Neural progenitor cell (in vitro differentiated cells): ENCODE results near the gene CCDC85C. TPM values are rescaled to one million over a fixed set of nuclear protein-coding genes. Genes with fewer than 3 reads are reported as not detected.

Source experiments
- DNase-seq: peaks from one replicate; pipeline ENCODE4 v3.0.0-alpha.2; 2016; ENCODE audit warnings: low spot score
- H2AFZ ChIP-seq: fragments of 200-600 bp; sonication (generic); replicated peaks from 2 replicates; pipeline ENCODE4 v1.6.1; 2016; ENCODE audit warnings: antibody characterized with exemption
- H3F3A ChIP-seq: fragments of 200-600 bp; sonication (generic); 2 replicates; pipeline ENCODE4 v1.6.1; 2016; ENCODE audit warnings: antibody characterized with exemption, low read depth
- H3K27ac ChIP-seq: fragments of 200-600 bp; sonication (generic); 2 replicates; pipeline ENCODE4 v1.5.1; 2016; ENCODE audit warnings: mild to moderate bottlenecking
- H3K27me3 ChIP-seq: fragments of 200-600 bp; sonication (generic); 2 replicates; pipeline ENCODE4 v1.6.1; 2016; ENCODE audit warnings: mild to moderate bottlenecking, moderate library complexity
- H3K36me3 ChIP-seq: fragments of 200-600 bp; sonication (generic); 2 replicates; pipeline ENCODE4 v1.5.1; 2016
- H3K4me1 ChIP-seq: fragments of 200-600 bp; sonication (generic); 2 replicates; pipeline ENCODE4 v1.6.1; 2016; ENCODE audit warnings: mixed run types
- H3K4me2 ChIP-seq: fragments of 200-600 bp; sonication (generic); 2 replicates; pipeline ENCODE4 v1.6.1; 2016
- H3K4me3 ChIP-seq: fragments of 200-600 bp; sonication (generic); 2 replicates; pipeline ENCODE4 v1.5.1; 2016
- H3K79me2 ChIP-seq: fragments of 200-600 bp; sonication (generic); 2 replicates; pipeline ENCODE4 v1.6.1; 2016; ENCODE audit warnings: low read depth
- H3K9ac ChIP-seq: fragments of 200-600 bp; sonication (generic); 2 replicates; pipeline ENCODE4 v1.6.1; 2016
- H3K9me3 ChIP-seq: fragments of 200-600 bp; sonication (generic); 2 replicates; pipeline ENCODE4 v1.5.1; 2016; ENCODE audit warnings: low read depth
- H4K20me1 ChIP-seq: fragments of 200-600 bp; sonication (generic); 2 replicates; pipeline ENCODE4 v1.6.1; 2016; ENCODE audit warnings: low read depth
- H3K27ac Mint-ChIP-seq: 3 replicates; pipeline ENCODE4 v1.8.0; 2021; ENCODE audit warnings: mixed read lengths
- H3K27me3 Mint-ChIP-seq: 2 replicates; pipeline ENCODE4 v1.8.0; 2022; ENCODE audit warnings: low read depth, mild to moderate bottlenecking, inconsistent platforms, moderate library complexity, mixed read lengths; ENCODE audit not compliant: insufficient read depth
- H3K36me3 Mint-ChIP-seq: 3 replicates; pipeline ENCODE4 v1.8.0; 2021; ENCODE audit warnings: mixed read lengths
- H3K4me1 Mint-ChIP-seq: 3 replicates; pipeline ENCODE4 v1.8.0; 2021; ENCODE audit warnings: mixed read lengths
- H3K4me3 Mint-ChIP-seq: 3 replicates; pipeline ENCODE4 v1.8.0; 2021; ENCODE audit warnings: mild to moderate bottlenecking, moderate library complexity, mixed read lengths
- H3K9me3 Mint-ChIP-seq: 3 replicates; pipeline ENCODE4 v1.8.0; 2020; ENCODE audit warnings: mixed read lengths
- CTCF ChIP-seq: fragments of 200-600 bp; sonication (generic); IDR thresholded peaks from 2 replicates; pipeline ENCODE4 v1.5.1; 2017; ENCODE audit warnings: antibody characterized with exemption, mild to moderate bottlenecking
- EZH2 ChIP-seq: fragments of 200-600 bp; sonication (generic); IDR thresholded peaks from 2 replicates; pipeline ENCODE4 v1.6.1; 2017; ENCODE audit warnings: antibody characterized with exemption, mild to moderate bottlenecking, moderate library complexity
- EZH2phosphoT487 ChIP-seq: fragments of 200-600 bp; sonication (generic); IDR thresholded peaks from 2 replicates; pipeline ENCODE4 v1.6.1; 2017; ENCODE audit warnings: antibody characterized with exemption
- total RNA-seq: library from RNA; depleted of rRNA; stranded (reverse); fragments of >200 nt; gene quantifications from 2 replicates; pipeline ENCODE4 v1.2.3, GENCODE V29; 2015; ENCODE audit warnings: low replicate concordance

Gene CCDC85C
- total RNA-seq, 1 donor from 2014 or later = 19.0 TPM

GRCh38 chr14:99576304-99576703 lies 27.7 kb downstream of the CCDC85C start:
- Histone ChIP-seq H3K4me2 (no peak overlapping the region), H3K9ac (no peak overlapping the region), H4K20me1 (peaks cover 99% of the 10 kb centered on the region), H3K4me1 (peaks cover 66% of the 10 kb centered on the region), H3K27me3 (no peaks in the 10 kb centered on the region), H3K36me3 (no peaks in the 10 kb centered on the region), H3K27ac (no peak overlapping the region), H3F3A (peaks cover 49% of the 10 kb centered on the region), H3K79me2 (peaks cover 85% of the 10 kb centered on the region), H2AFZ (no peak overlapping the region), H3K9me3 (no peaks in the 10 kb centered on the region), H3K4me3 (no peak overlapping the region)
- Mint-ChIP-seq H3K36me3 (peaks cover 10% of the 10 kb centered on the region), H3K4me3 (no peak overlapping the region), H3K27me3 (peaks cover 13% of the 10 kb centered on the region), H3K9me3 (no peaks in the 10 kb centered on the region), H3K27ac (no peak overlapping the region), H3K4me1 (peaks cover 88% of the 10 kb centered on the region)
- no peak for TF ChIP-seq EZH2
- TF ChIP-seq EZH2phosphoT487 = no peak
- TF ChIP-seq CTCF = no peak
- no peak for DNase-seq

- no peak overlapping the region for H3K4me3 ChIP-seq
- H3K9ac ChIP-seq = no peak overlapping the region
- no peak overlapping the region for H3K27ac ChIP-seq
- H3K9me3 ChIP-seq = no peaks in the 10 kb centered on the region
- Mint-ChIP-seq H3K27me3 (peaks cover 13% of the 10 kb centered on the region), H3K27ac (no peak overlapping the region), H3K36me3 (peaks cover 7% of the 10 kb centered on the region), H3K9me3 (no peaks in the 10 kb centered on the region), H3K4me3 (peak overlapping the region; percentile 60), H3K4me1 (peaks cover 87% of the 10 kb centered on the region)
- peaks cover 48% of the 10 kb centered on the region for H3F3A ChIP-seq
- H3K27me3 ChIP-seq = no peaks in the 10 kb centered on the region
- H2AFZ ChIP-seq = no peak overlapping the region
- no peaks in the 10 kb centered on the region for H3K36me3 ChIP-seq
- H3K79me2 ChIP-seq = peaks cover 85% of the 10 kb centered on the region
- peaks cover 66% of the 10 kb centered on the region for H3K4me1 ChIP-seq
- no peak for DNase-seq
- H3K4me2 ChIP-seq = peak overlapping the region; percentile 60
- H4K20me1 ChIP-seq = peaks cover 99% of the 10 kb centered on the region
- TF ChIP-seq EZH2 (no peak), EZH2phosphoT487 (no peak), CTCF (peak; percentile 32)
Measured at GRCh38 chr14:99575043-99576023, 28.7 kb downstream of the CCDC85C start.

GRCh38 chr14:99574099-99574880 lies 29.7 kb downstream of the CCDC85C start:
- Histone ChIP-seq H3F3A (peaks cover 48% of the 10 kb centered on the region), H3K36me3 (no peaks in the 10 kb centered on the region), H3K9me3 (no peaks in the 10 kb centered on the region), H3K4me2 (peak overlapping the region; percentile 60), H3K4me1 (peaks cover 68% of the 10 kb centered on the region), H3K4me3 (no peak overlapping the region), H3K27ac (peak overlapping the region; percentile 59), H2AFZ (no peak overlapping the region), H4K20me1 (peaks cover 99% of the 10 kb centered on the region), H3K27me3 (no peaks in the 10 kb centered on the region), H3K79me2 (peaks cover 87% of the 10 kb centered on the region), H3K9ac (no peak overlapping the region)
- H3K4me1 Mint-ChIP-seq = peaks cover 91% of the 10 kb centered on the region
- peaks cover 7% of the 10 kb centered on the region for H3K36me3 Mint-ChIP-seq
- peaks cover 17% of the 10 kb centered on the region for H3K27me3 Mint-ChIP-seq
- TF ChIP-seq CTCF (no peak), EZH2phosphoT487 (no peak)
- H3K27ac Mint-ChIP-seq = peak overlapping the region; percentile 97
- peak; percentile 74 for DNase-seq
- peak overlapping the region; percentile 80 for H3K4me3 Mint-ChIP-seq
- no peaks in the 10 kb centered on the region for H3K9me3 Mint-ChIP-seq
